GM12892 (cell line): ENCODE results near the gene NFRKB.

ENCODE experiments used
- POLR2A ChIP-seq: IDR thresholded peaks from 2 replicates; pipeline ENCODE4 v1.6.1; 2011; ENCODE audit warnings: low read depth, low read length, control low read depth
- POLR2AphosphoS5 ChIP-seq: IDR thresholded peaks from 2 replicates; pipeline ENCODE4 v1.6.1; 2011; ENCODE audit warnings: low read depth, low read length, control low read depth

DNA sequence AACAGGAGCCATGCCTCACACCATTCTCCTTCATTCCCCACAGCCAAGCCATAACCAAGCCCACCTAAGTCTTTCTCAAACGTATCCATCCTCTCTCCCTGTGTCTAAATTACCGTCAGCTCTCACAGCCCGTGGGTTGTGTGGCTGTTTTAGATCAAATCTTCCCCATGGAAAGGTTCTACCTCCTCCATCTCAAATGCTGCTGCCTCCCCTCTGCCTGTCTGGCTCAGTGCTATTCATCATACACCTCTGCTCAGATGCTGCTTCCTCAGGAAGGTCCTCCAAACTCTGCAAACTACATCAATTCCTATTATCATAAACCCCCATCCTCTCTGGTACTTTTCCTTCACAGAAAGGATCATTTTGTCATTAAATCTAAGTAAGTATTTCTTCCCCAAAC is 15.1 kb downstream of the NFRKB start:
- TF ChIP-seq POLR2A (no peak), POLR2AphosphoS5 (no peak)
